GM18861 (cell line): Measurements from ENCODE around the gene CALHM2.
"Not testable (repeated sequence)": the region's sequence is repeated elsewhere in the genome, so short reads cannot be mapped to it uniquely, and the experiment has no call there.

Source experiments
- ATAC-seq: cut with Tn5 transposase; IDR thresholded peaks from one replicate; pipeline ENCODE4 v1.9.1; 2021; ENCODE audit not compliant: unreplicated experiment

Gene CALHM2

GRCh38 chr10:103451831-103452505 lies at the start of gene CALHM2:
TSS of gene CALHM2 (minus strand) at chr10:103452370. CDS start at chr10:103449941, 2,429 bp downstream.
- no peak for ATAC-seq

- ATAC-seq, result no peak
These were observed 49.0 kb upstream of the CALHM2 start for GRCh38 chr10:103501186-103501585.

- no peak for ATAC-seq
These were observed 48.3 kb upstream of the CALHM2 start for GRCh38 chr10:103500481-103500880.

- ATAC-seq, result no peak
These were observed 47.7 kb upstream of the CALHM2 start for GRCh38 chr10:103499881-103500280.

GRCh38 chr10:103498936-103499638 lies 46.9 kb upstream of the CALHM2 start:
- ATAC-seq, result no peak

GRCh38 chr10:103497161-103497915 lies 45.2 kb upstream of the CALHM2 start:
- no peak for ATAC-seq

- no peak for ATAC-seq
These were observed 43.2 kb upstream of the CALHM2 start for GRCh38 chr10:103495321-103495720.

- ATAC-seq, result no peak
These were observed 42.0 kb upstream of the CALHM2 start for GRCh38 chr10:103493916-103494877.

- no peak for ATAC-seq
These were observed 41.3 kb upstream of the CALHM2 start, which contains the start of gene NEURL1 for GRCh38 chr10:103493362-103493915. TSS of gene NEURL1 (plus strand) at chr10:103493705. CDS start at chr10:103494388, 683 bp downstream.

- no peak for ATAC-seq
These were observed 40.6 kb upstream of the CALHM2 start for GRCh38 chr10:103492655-103493261.

- ATAC-seq, result no peak
These were observed 39.7 kb upstream of the CALHM2 start for GRCh38 chr10:103491729-103492364.

- ATAC-seq, result no peak
These were observed 38.8 kb upstream of the CALHM2 start for GRCh38 chr10:103490986-103491314.

GRCh38 chr10:103487410-103487708 lies 35.2 kb upstream of the CALHM2 start:
- no peak for ATAC-seq

GRCh38 chr10:103486635-103487409 lies 34.7 kb upstream of the CALHM2 start:
- ATAC-seq, result not testable (repeated sequence)

GRCh38 chr10:103481974-103482531 lies 29.9 kb upstream of the CALHM2 start:
- peak; percentile 61 for ATAC-seq

- no peak for ATAC-seq
These were observed 28.4 kb upstream of the CALHM2 start for GRCh38 chr10:103480521-103480920.

GRCh38 chr10:103479135-103479534 lies 27.0 kb upstream of the CALHM2 start, which contains the start of gene CALHM3:
TSS of gene CALHM3 (minus strand) at chr10:103479240. CDS start at chr10:103479032, 208 bp downstream.
- no peak for ATAC-seq

GRCh38 chr10:103478671-103479070 lies 26.5 kb upstream of the CALHM2 start:
- ATAC-seq, result no peak
